GM10847 (cell line): ENCODE results near the gene FOXL2NB.

ENCODE experiments used
- POLR2A ChIP-seq: IDR thresholded peaks from 2 replicates; pipeline ENCODE4 v1.6.1; 2011; ENCODE audit not compliant: insufficient read length; ENCODE audit errors: extremely low read depth

Gene FOXL2NB

GRCh38 chr3:138946663-138947494 lies at the start of gene FOXL2NB, which contains the start of gene FOXL2:
FOXL2NB (plus strand) TSS chr3:138947217; CDS start chr3:138947365, 148 bp downstream.
FOXL2 (minus strand) TSS chr3:138947137; CDS start chr3:138946722, 415 bp downstream.
- TF ChIP-seq POLR2A: no peak

GRCh38 chr3:138898301-138898700 lies 48.7 kb upstream of the FOXL2NB start:
- no peak for TF ChIP-seq POLR2A

- TF ChIP-seq POLR2A: no peak
Measured at GRCh38 chr3:138898708-138899107, 48.3 kb upstream of the FOXL2NB start.

- TF ChIP-seq POLR2A: no peak
Measured at GRCh38 chr3:138899351-138899991, 47.5 kb upstream of the FOXL2NB start.

- TF ChIP-seq POLR2A: no peak
Measured at GRCh38 chr3:138901567-138901966, 45.5 kb upstream of the FOXL2NB start.

- no peak for TF ChIP-seq POLR2A
Measured at GRCh38 chr3:138902171-138902570, 44.8 kb upstream of the FOXL2NB start.

GRCh38 chr3:138907539-138907938 lies 39.5 kb upstream of the FOXL2NB start:
- no peak for TF ChIP-seq POLR2A

- no peak for TF ChIP-seq POLR2A
Measured at GRCh38 chr3:138908846-138909245, 38.2 kb upstream of the FOXL2NB start.

GRCh38 chr3:138909904-138910303 lies 37.1 kb upstream of the FOXL2NB start:
- no peak for TF ChIP-seq POLR2A

GRCh38 chr3:138911621-138912020 lies 35.4 kb upstream of the FOXL2NB start:
- TF ChIP-seq POLR2A: no peak

- TF ChIP-seq POLR2A: no peak
Measured at GRCh38 chr3:138912237-138912636, 34.8 kb upstream of the FOXL2NB start.

- no peak for TF ChIP-seq POLR2A
Measured at GRCh38 chr3:138913766-138914165, 33.3 kb upstream of the FOXL2NB start.

- no peak for TF ChIP-seq POLR2A
Measured at GRCh38 chr3:138914870-138915502, 32.0 kb upstream of the FOXL2NB start.

- no peak for TF ChIP-seq POLR2A
Measured at GRCh38 chr3:138915503-138916498, 31.2 kb upstream of the FOXL2NB start.

GRCh38 chr3:138916824-138917223 lies 30.2 kb upstream of the FOXL2NB start:
- no peak for TF ChIP-seq POLR2A
